Mammary epithelial cell (primary cell): ENCODE data around the gene IFIT1B.

ENCODE experiments used
- CTCF ChIP-seq, 2 donors: IDR thresholded peaks in 1 of 2; conservative IDR thresholded peaks in 1 of 2; 2 replicates each; pipeline ENCODE4 v1.5.1; 2011 to 2012; ENCODE audit warnings: inconsistent platforms in 2 of 2, low read length in 2 of 2, mild to moderate bottlenecking in 2 of 2, control low read depth in 1 of 2, low read depth in 1 of 2; ENCODE audit not compliant: insufficient read depth in 1 of 2; ENCODE audit errors: extremely low read depth in 1 of 2
- EZH2 ChIP-seq: IDR thresholded peaks from 2 replicates; pipeline ENCODE4 v1.6.1; 2012; ENCODE audit warnings: low read length, inconsistent platforms, borderline replicate concordance

DNA sequence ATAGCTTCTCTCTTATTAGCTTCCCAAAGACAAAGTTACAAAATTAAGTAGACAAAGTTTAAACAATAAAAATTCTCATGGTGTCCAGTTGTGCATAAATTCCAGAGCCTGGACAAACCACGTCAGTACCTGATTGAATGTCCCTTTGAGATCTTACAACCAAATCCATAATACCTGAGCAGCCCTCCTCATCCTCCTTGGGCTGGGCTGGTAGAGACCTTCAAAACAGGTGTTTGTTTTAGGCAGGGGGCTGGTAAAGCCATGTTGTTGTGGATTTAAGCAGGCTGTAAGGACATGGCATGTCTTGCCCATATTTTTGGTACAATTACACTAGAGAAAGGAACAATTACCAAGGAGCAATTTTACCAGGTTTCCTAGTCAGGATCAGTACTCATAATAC, 38.6 kb downstream of the IFIT1B start:
- TF ChIP-seq CTCF (conservative IDR thresholded peaks at IDR 0.05 in 1 of 2, IDR thresholded peaks at IDR 0.05 in 1 of 2; ENCODE audit: extremely low read depth in 1 of 2, insufficient read depth in 1 of 2, low read depth in 1 of 2, low read length in 2 of 2): no peak
- TF ChIP-seq EZH2: no peak
